Measurements from ENCODE around the gene MAGI1. TPM values are rescaled to one million over a fixed set of nuclear protein-coding genes. Genes with fewer than 3 reads are reported as not detected.
"Not testable (repeated sequence)": the region's sequence is repeated elsewhere in the genome, so short reads cannot be mapped to it uniquely, and the experiment has no call there.

The MAGI1 gene
- total RNA-seq, 2 experiments from 2014 or later, result 0.29 to 4.3 TPM

DNA sequence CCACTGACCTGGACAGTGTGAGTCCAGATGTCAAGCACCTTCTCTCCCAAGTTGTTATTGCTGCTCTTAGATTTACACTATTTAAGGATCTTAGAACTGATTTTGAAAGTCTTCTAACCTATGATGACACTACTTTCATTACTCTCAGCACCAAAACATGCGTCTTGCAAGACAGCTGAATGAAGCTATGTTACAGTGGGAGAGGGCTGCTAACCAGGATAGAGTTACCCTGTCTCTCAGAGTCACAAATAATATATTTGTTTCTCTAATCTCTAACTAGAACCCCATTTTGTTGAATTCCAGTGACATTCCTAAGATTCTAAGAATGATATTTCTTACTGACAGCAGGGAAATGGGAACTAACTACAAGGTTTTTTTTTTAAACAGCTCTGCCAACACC is 455.5 kb downstream of the MAGI1 start:
- Mint-ChIP-seq H3K4me3 (no peak overlapping the region), H3K27me3 (no peaks in the 10 kb centered on the region), H3K36me3 (no peaks in the 10 kb centered on the region), H3K4me1 (no peaks in the 10 kb centered on the region), H3K27ac (no peak overlapping the region), H3K9me3 (ENCODE audit: low read depth) (no peaks in the 10 kb centered on the region)
- DNase-seq (no peak), ATAC-seq (no peak)
- CTCF ChIA-PET, result no interaction called here

DNA sequence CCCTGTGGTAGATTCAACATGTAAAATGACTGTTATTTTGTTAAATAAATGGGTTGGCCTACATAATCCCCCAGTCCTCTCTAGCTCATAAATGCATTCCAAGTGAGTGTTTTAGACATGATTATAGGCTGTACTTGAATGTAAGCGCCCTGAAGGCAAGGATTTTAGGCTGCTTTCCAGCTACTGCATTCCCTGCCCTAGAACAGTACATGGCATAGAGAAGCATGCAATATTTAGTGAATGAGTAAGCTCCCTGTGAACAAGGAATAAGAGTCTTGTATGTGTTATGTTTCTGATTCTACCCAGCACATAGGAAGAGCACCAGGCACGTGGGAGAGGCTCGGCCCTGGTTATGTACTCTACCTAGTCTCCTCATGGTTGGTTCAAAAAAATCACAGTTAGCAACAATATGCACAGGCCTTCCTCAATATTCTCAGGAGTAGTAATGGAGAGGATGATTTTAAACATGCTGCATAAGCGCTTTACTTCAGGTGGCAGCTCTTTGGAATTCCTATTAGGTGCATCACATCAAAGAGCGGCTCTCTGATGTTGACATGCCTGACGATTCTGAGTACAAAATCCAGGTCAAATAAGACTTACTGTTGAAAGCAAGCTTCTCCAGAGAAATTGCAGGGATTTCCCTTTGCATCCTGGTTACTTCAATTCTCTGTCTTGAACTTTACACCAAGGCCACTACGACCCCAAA is 456.6 kb downstream of the MAGI1 start:
- H3K4me1 Mint-ChIP-seq, result no peaks in the 10 kb centered on the region

GRCh38 chr3:65581313-65581712 is 457.4 kb downstream of the MAGI1 start:
- Mint-ChIP-seq H3K27ac (no peak overlapping the region), H3K4me3 (no peak overlapping the region), H3K9me3 (ENCODE audit: low read depth) (no peaks in the 10 kb centered on the region), H3K27me3 (no peaks in the 10 kb centered on the region), H3K36me3 (no peaks in the 10 kb centered on the region), H3K4me1 (no peaks in the 10 kb centered on the region)
- no peak for DNase-seq
- CTCF ChIA-PET, result no interaction called here
- ATAC-seq, result no peak

More for the DNA sequence above, 456.6 kb downstream of the MAGI1 start:
- Mint-ChIP-seq H3K9me3 (ENCODE audit: low read depth) (no peaks in the 10 kb centered on the region), H3K36me3 (no peaks in the 10 kb centered on the region), H3K27me3 (no peaks in the 10 kb centered on the region), H3K4me3 (no peak overlapping the region), H3K27ac (no peak overlapping the region)
- ATAC-seq (no peak), DNase-seq (no peak)
- CTCF ChIA-PET, result no interaction called here

DNA sequence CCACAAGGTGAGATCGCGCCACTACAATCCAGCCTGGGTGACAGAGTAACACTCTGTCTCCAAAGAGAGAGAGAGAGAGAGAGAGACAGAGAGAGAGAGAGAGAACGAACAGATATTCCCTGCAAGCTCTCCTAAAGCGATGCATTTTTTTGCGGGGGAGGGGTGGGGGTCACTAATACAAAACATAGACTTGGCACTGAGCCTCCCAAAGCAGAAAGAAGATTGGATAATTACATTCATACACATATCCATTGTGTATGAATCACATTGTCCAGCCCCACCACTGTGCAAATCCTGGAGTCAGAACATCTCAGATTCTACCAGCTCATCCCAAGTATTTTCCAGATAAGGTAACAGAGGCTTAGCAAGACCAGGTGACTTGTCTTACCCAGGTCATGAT is 459.9 kb downstream of the MAGI1 start:
- Mint-ChIP-seq H3K9me3 (ENCODE audit: low read depth) (no peaks in the 10 kb centered on the region), H3K4me3 (no peak overlapping the region), H3K27me3 (no peaks in the 10 kb centered on the region), H3K27ac (no peak overlapping the region), H3K36me3 (no peaks in the 10 kb centered on the region), H3K4me1 (no peaks in the 10 kb centered on the region)
- ATAC-seq, result no peak
- CTCF ChIA-PET, result no interaction called here
- no peak for DNase-seq

- no peaks in the 10 kb centered on the region for H3K9me3 Mint-ChIP-seq (ENCODE audit: low read depth)
- H3K36me3 Mint-ChIP-seq, result no peaks in the 10 kb centered on the region
- ATAC-seq (no peak), DNase-seq (no peak)
- H3K27ac Mint-ChIP-seq, result no peak overlapping the region
- no peaks in the 10 kb centered on the region for H3K4me1 Mint-ChIP-seq
- CTCF ChIA-PET, result no interaction called here
- no peak overlapping the region for H3K4me3 Mint-ChIP-seq
- H3K27me3 Mint-ChIP-seq, result no peaks in the 10 kb centered on the region
These were observed 460.8 kb downstream of the MAGI1 start for GRCh38 chr3:65577843-65578430.

DNA sequence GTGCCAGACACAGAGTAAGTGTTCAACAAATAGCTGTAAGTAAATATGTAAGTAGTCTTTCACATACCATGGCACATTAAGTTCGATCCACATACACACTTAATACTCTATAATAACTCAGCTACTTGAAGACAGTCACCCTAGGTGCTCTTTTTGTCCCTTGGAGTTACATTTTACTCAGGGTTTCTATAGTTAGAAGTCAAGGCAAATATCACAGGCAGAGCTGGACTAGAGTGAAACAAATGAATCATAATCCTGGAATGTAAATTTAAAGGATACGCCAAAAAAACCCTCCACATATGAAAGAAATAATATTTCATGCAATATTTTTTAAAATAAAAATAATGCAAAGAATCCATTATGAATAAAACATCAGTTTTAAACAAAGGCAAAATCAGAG is 461.8 kb downstream of the MAGI1 start:
- no peak overlapping the region for H3K27ac Mint-ChIP-seq
- no peaks in the 10 kb centered on the region for H3K27me3 Mint-ChIP-seq
- no peak for DNase-seq
- H3K4me1 Mint-ChIP-seq, result no peaks in the 10 kb centered on the region
- CTCF ChIA-PET, result no interaction called here
- ATAC-seq, result no peak
- no peaks in the 10 kb centered on the region for H3K36me3 Mint-ChIP-seq
- H3K4me3 Mint-ChIP-seq, result no peak overlapping the region
- H3K9me3 Mint-ChIP-seq (ENCODE audit: low read depth), result no peaks in the 10 kb centered on the region

DNA sequence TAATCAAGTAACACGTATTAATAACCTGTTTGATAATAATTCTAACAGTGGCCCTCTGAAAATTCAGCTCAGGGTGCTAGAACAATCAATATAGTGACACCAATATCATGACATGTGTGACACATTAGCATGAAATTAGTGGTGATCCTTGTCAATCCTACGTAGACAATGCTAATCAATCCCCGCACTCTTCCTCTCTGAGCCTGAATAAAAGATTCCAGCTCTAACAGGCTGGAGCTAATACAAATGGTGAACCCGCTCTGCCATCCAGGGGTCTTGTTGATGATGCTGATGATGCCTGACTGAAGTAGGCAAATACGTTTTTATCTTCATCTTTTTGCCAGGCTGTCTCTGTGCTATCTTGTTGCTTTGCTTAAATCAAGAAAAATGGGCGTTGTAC is 462.5 kb downstream of the MAGI1 start:
- no peak for ATAC-seq
- no peaks in the 10 kb centered on the region for H3K4me1 Mint-ChIP-seq
- no peak overlapping the region for H3K27ac Mint-ChIP-seq
- no peak overlapping the region for H3K4me3 Mint-ChIP-seq
- no peaks in the 10 kb centered on the region for H3K36me3 Mint-ChIP-seq
- H3K9me3 Mint-ChIP-seq (ENCODE audit: low read depth), result no peaks in the 10 kb centered on the region
- CTCF ChIA-PET, result no interaction called here
- no peak for DNase-seq
- no peaks in the 10 kb centered on the region for H3K27me3 Mint-ChIP-seq

DNA sequence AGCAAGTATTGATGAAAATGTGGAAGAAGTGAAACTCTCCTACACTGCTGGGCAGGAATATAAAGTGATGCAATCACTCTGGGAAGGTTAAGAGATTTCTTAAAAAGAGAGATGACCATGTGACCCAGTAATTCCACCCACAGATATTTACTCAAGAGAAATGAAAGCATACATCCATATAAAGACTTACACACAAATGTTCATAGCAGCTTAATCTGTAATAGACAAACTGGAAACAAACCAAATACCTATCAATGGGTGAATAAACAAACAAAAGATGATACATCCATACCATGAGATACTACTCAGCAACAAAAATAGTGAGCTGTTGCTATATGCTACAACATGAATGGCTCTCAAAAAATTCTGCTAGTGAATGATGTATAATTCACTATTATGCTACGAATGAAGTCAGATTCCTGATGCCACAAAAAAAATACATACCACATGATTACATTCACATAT is 463.3 kb downstream of the MAGI1 start:
- no peaks in the 10 kb centered on the region for H3K27me3 Mint-ChIP-seq
- no peak overlapping the region for H3K4me3 Mint-ChIP-seq
- CTCF ChIA-PET, result no interaction called here
- no peaks in the 10 kb centered on the region for H3K4me1 Mint-ChIP-seq
- H3K9me3 Mint-ChIP-seq (ENCODE audit: low read depth), result no peaks in the 10 kb centered on the region
- no peak overlapping the region for H3K27ac Mint-ChIP-seq
- DNase-seq (no peak), ATAC-seq (no peak)
- no peaks in the 10 kb centered on the region for H3K36me3 Mint-ChIP-seq

DNA sequence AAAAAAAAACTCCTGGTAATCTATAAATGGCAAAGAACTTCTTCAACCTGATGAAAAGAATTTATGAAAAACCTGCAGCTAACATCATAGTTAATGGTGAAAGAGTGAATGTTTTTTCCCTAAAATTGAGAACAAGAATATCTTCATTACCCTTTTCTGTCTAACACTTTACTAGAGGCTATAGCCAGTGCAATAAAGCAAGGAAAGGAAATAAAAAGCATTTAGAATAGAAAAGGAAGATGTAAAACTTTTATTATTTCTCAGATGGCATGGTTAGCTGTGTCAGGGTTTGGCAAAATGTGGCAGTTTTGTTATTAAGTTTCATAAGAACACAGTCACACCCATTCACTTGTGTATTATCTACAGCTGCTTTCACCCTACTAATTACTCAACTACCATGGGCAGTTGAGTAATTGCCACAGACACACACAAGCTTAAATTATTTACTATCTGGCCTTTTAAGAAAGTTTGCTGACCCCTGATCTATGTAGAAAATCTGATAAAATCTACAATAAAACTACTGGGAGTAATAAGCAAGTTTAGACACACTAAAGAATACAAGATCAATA is 465.1 kb downstream of the MAGI1 start:
- CTCF ChIA-PET, result no interaction called here
- H3K4me1 Mint-ChIP-seq, result no peaks in the 10 kb centered on the region
- ATAC-seq, result no peak
- no peak overlapping the region for H3K4me3 Mint-ChIP-seq
- H3K27ac Mint-ChIP-seq, result no peak overlapping the region
- H3K27me3 Mint-ChIP-seq, result no peaks in the 10 kb centered on the region
- no peak for DNase-seq
- H3K9me3 Mint-ChIP-seq (ENCODE audit: low read depth), result peaks cover 2% of the 10 kb centered on the region
- H3K36me3 Mint-ChIP-seq, result no peaks in the 10 kb centered on the region

- ATAC-seq (no peak), DNase-seq (no peak)
- Mint-ChIP-seq H3K9me3 (ENCODE audit: low read depth) (peaks cover 2% of the 10 kb centered on the region), H3K36me3 (no peaks in the 10 kb centered on the region), H3K4me3 (no peak overlapping the region), H3K4me1 (no peaks in the 10 kb centered on the region), H3K27me3 (no peaks in the 10 kb centered on the region), H3K27ac (no peak overlapping the region)
- CTCF ChIA-PET, result no interaction called here
These were observed 466.4 kb downstream of the MAGI1 start for GRCh38 chr3:65572175-65572777.

- H3K36me3 Mint-ChIP-seq, result no peaks in the 10 kb centered on the region
- ATAC-seq, result no peak
- peaks cover 2% of the 10 kb centered on the region for H3K9me3 Mint-ChIP-seq (ENCODE audit: low read depth)
- CTCF ChIA-PET, result no interaction called here
- H3K4me1 Mint-ChIP-seq, result no peaks in the 10 kb centered on the region
- no peak overlapping the region for H3K27ac Mint-ChIP-seq
- H3K27me3 Mint-ChIP-seq, result no peaks in the 10 kb centered on the region
- no peak overlapping the region for H3K4me3 Mint-ChIP-seq
- DNase-seq, result no peak
These were observed 468.8 kb downstream of the MAGI1 start for GRCh38 chr3:65569845-65570405.

DNA sequence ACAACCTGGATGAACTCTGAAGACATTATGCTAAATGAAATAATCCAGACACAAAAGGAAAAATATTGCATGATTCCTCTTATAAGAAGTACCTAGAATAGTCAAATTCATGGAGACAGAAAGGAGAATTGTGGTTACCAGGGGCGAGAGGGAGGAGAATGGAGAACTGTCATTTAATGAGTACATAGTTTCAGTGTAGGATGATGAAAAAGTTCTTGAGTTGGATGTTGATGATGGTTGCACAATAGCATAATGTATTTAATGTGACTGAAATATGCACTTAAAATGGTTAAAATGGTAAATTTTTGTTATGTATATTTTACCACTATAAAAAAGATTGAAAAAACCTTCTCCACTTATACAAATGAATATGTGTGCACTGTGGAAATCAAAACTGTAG is 469.6 kb downstream of the MAGI1 start:
- CTCF ChIA-PET, result no interaction called here
- DNase-seq, result no peak
- Mint-ChIP-seq H3K27ac (no peak overlapping the region), H3K9me3 (ENCODE audit: low read depth) (peaks cover 2% of the 10 kb centered on the region), H3K4me3 (no peak overlapping the region), H3K4me1 (no peaks in the 10 kb centered on the region), H3K27me3 (no peaks in the 10 kb centered on the region), H3K36me3 (no peaks in the 10 kb centered on the region)
- no peak for ATAC-seq

DNA sequence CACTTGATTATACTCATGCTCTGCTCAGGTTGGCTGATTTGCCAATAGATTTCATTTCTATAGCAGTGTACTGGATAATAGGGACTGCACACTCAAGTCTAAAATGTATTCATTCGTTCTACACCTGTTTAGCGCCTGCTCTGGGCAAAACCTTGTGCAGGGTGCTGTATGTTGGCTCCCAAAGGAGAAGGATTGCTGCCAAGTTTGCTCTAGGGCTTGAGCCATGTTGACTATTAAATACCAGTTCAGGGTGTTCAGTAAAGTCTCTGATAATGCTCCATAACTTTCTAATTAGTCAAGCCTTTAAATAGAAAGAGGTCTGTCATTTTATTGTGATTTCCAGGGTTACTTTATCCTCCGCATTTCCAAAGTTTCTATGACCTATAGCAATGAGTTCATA is 470.2 kb downstream of the MAGI1 start:
- CTCF ChIA-PET, result no interaction called here
- no peak overlapping the region for H3K27ac Mint-ChIP-seq

GRCh38 chr3:65565744-65566143 is 473.0 kb downstream of the MAGI1 start:
- DNase-seq, H3K27me3 Mint-ChIP-seq, CTCF ChIA-PET: not testable (repeated sequence)

More for the DNA sequence above, 470.2 kb downstream of the MAGI1 start:
- Mint-ChIP-seq H3K9me3 (ENCODE audit: low read depth) (peaks cover 2% of the 10 kb centered on the region), H3K36me3 (no peaks in the 10 kb centered on the region), H3K27me3 (no peaks in the 10 kb centered on the region), H3K4me3 (no peak overlapping the region), H3K4me1 (no peaks in the 10 kb centered on the region)
- DNase-seq, result no peak
- ATAC-seq, result no peak

More at GRCh38 chr3:65565744-65566143, 473.0 kb downstream of the MAGI1 start:
- not testable (repeated sequence) for ATAC-seq; H3K4me1 Mint-ChIP-seq; H3K4me3 Mint-ChIP-seq; H3K9me3 Mint-ChIP-seq (ENCODE audit: low read depth); H3K27ac Mint-ChIP-seq; H3K36me3 Mint-ChIP-seq
